ENCODE measurements around the gene SRSF12.

DNA sequence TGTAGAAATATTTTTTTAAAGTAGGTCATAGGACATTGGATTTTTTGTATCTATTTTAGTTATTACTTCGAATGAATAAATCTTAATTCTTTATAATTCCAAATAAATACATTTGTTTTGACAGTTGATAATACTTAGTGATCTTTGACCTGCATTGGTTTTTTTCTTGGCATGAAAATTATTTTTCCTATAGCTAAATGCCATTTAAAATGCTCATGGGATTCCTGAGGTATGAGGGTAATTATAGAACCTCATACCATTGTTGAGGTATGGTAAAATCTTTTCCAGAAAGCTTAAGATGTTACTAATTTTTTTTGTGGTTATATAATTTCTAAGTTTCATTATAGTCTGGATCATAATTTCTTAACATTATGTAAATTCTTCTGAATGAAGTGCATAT is 36.3 kb upstream of the SRSF12 start:
- TF ChIP-seq, protein P1, sequence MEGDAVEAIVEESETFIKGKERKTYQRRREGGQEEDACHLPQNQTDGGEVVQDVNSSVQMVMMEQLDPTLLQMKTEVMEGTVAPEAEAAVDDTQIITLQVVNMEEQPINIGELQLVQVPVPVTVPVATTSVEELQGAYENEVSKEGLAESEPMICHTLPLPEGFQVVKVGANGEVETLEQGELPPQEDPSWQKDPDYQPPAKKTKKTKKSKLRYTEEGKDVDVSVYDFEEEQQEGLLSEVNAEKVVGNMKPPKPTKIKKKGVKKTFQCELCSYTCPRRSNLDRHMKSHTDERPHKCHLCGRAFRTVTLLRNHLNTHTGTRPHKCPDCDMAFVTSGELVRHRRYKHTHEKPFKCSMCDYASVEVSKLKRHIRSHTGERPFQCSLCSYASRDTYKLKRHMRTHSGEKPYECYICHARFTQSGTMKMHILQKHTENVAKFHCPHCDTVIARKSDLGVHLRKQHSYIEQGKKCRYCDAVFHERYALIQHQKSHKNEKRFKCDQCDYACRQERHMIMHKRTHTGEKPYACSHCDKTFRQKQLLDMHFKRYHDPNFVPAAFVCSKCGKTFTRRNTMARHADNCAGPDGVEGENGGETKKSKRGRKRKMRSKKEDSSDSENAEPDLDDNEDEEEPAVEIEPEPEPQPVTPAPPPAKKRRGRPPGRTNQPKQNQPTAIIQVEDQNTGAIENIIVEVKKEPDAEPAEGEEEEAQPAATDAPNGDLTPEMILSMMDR (IDR thresholded peaks at IDR 0.05; ENCODE audit: poor library complexity) = no peak
- TF ChIP-seq EZH2 (IDR thresholded peaks at IDR 0.05; ENCODE audit: borderline replicate concordance) (no peak), EZH2phosphoT487 (IDR thresholded peaks at IDR 0.05; ENCODE audit: low read depth, severe bottlenecking, unreplicated experiment) (no peak)
